Mesendoderm (in vitro differentiated cells): ENCODE results near the gene THAP7.

Source experiments
- DNase-seq: peaks from one replicate; pipeline ENCODE4 v3.0.0; 2013
- H2AK5ac ChIP-seq: 2 replicates; pipeline ENCODE4 v1.6.1; 2013; ENCODE audit warnings: low read length, inconsistent platforms
- H2BK120ac ChIP-seq: 2 replicates; pipeline ENCODE4 v1.6.1; 2013; ENCODE audit warnings: low read depth, mild to moderate bottlenecking, low read length, moderate library complexity, mixed read lengths
- H2BK15ac ChIP-seq: replicated peaks from 2 replicates; pipeline ENCODE4 v1.6.1; 2013; ENCODE audit warnings: low read depth, mild to moderate bottlenecking, moderate library complexity
- H2BK5ac ChIP-seq: 2 replicates; pipeline ENCODE4 v1.6.1; 2013; ENCODE audit warnings: low read length, inconsistent platforms
- H3K18ac ChIP-seq: 2 replicates; pipeline ENCODE4 v1.6.1; 2013; ENCODE audit warnings: mild to moderate bottlenecking, low read length, mixed read lengths
- H3K23ac ChIP-seq: one replicate; pipeline ENCODE4 v1.6.1; 2013; ENCODE audit warnings: low read length
- H3K27ac ChIP-seq: 2 replicates; pipeline ENCODE4 v1.5.1; 2013; ENCODE audit warnings: low read depth, mild to moderate bottlenecking, inconsistent platforms, low read length, moderate library complexity
- H3K27me3 ChIP-seq: 2 replicates; pipeline ENCODE4 v1.6.1; 2013; ENCODE audit warnings: low read length, control low read depth, mild to moderate bottlenecking, inconsistent platforms; ENCODE audit not compliant: insufficient read depth, poor library complexity
- H3K36me3 ChIP-seq: 2 replicates; pipeline ENCODE4 v1.6.1; 2013; ENCODE audit warnings: low read length, inconsistent platforms; ENCODE audit not compliant: control insufficient read depth, insufficient read depth
- H3K4ac ChIP-seq: one replicate; pipeline ENCODE4 v1.6.1; 2013; ENCODE audit warnings: low read depth, mild to moderate bottlenecking, low read length, moderate library complexity
- H3K4me1 ChIP-seq: 2 replicates; pipeline ENCODE4 v1.6.1; 2013; ENCODE audit warnings: low read depth, low read length, inconsistent platforms; ENCODE audit not compliant: control insufficient read depth
- H3K4me2 ChIP-seq: 2 replicates; pipeline ENCODE4 v1.6.1; 2013; ENCODE audit warnings: low read length
- H3K4me3 ChIP-seq: 2 replicates; pipeline ENCODE4 v1.5.1; 2013; ENCODE audit warnings: mild to moderate bottlenecking, low read length
- H3K56ac ChIP-seq: one replicate; pipeline ENCODE4 v1.6.1; 2013; ENCODE audit warnings: low read length
- H3K79me1 ChIP-seq: 2 replicates; pipeline ENCODE4 v1.6.1; 2013; ENCODE audit warnings: low read length, inconsistent platforms
- H3K79me2 ChIP-seq: 2 replicates; pipeline ENCODE4 v1.6.1; 2013; ENCODE audit warnings: mild to moderate bottlenecking, low read length; ENCODE audit not compliant: control insufficient read depth, insufficient read depth
- H3K9ac ChIP-seq: 2 replicates; pipeline ENCODE4 v1.6.1; 2013; ENCODE audit warnings: low read length, inconsistent platforms
- H4K5ac ChIP-seq: one replicate; pipeline ENCODE4 v1.6.1; 2013; ENCODE audit warnings: low read length
- H4K8ac ChIP-seq: one replicate; pipeline ENCODE4 v1.6.1; 2013; ENCODE audit warnings: low read depth, mild to moderate bottlenecking, control low read depth, low read length, moderate library complexity
- WGBS: extraction: QIAGEN DNeasy Blood & Tissue Kit; methylation state at CpG from one replicate; pipeline ENCODE4 v1.1.7; 2013; ENCODE audit warnings: low lambda C conversion rate, missing lambda C conversion rate; ENCODE audit not compliant: insufficient coverage; ENCODE audit errors: extremely low coverage; 5-methylcytosine and 5-hydroxymethylcytosine counted together

Gene THAP7

DNA sequence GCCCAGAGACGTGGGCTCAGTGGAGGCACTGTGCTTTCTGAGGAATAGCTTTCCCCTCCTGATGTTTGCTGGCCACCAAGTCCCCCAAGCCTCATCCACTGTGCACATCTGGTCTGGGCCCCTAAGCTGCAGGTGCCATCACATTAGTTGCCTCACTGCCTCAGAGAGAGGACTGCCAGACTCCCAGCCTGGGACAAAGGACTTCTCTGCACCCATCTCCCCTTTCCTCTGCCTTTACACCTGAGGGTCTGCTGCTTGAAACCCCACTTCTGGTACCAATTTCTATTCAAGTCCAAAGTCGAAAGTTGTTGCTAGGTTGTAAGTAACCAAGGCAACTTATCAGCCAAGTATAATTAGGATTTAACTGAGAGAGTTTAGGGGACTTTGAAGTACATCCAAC lies 23.5 kb downstream of the THAP7 start:
- no peaks in the 10 kb centered on the region for H3K27me3 ChIP-seq
- H3K4ac ChIP-seq, result no peak overlapping the region
- no peak for DNase-seq
- H3K18ac ChIP-seq, result no peak overlapping the region
- no CpG with 5 or more reads among the region's 2 CpGs for WGBS
- no peak overlapping the region for H3K4me3 ChIP-seq
- no peak overlapping the region for H2BK120ac ChIP-seq
- H3K79me2 ChIP-seq, result no peaks in the 10 kb centered on the region
- no peak overlapping the region for H3K23ac ChIP-seq
- H3K36me3 ChIP-seq, result no peaks in the 10 kb centered on the region
- no peak overlapping the region for H3K9ac ChIP-seq
- H3K4me1 ChIP-seq, result peaks cover 9% of the 10 kb centered on the region
- H4K8ac ChIP-seq, result no peak overlapping the region
- H4K5ac ChIP-seq, result no peak overlapping the region
- peaks cover 4% of the 10 kb centered on the region for H3K79me1 ChIP-seq
- H3K4me2 ChIP-seq, result no peak overlapping the region
- no peak overlapping the region for H3K56ac ChIP-seq
- no peak overlapping the region for H2BK5ac ChIP-seq
- H2BK15ac ChIP-seq, result no peak overlapping the region
- no peak overlapping the region for H2AK5ac ChIP-seq
- H3K27ac ChIP-seq, result no peak overlapping the region

DNA sequence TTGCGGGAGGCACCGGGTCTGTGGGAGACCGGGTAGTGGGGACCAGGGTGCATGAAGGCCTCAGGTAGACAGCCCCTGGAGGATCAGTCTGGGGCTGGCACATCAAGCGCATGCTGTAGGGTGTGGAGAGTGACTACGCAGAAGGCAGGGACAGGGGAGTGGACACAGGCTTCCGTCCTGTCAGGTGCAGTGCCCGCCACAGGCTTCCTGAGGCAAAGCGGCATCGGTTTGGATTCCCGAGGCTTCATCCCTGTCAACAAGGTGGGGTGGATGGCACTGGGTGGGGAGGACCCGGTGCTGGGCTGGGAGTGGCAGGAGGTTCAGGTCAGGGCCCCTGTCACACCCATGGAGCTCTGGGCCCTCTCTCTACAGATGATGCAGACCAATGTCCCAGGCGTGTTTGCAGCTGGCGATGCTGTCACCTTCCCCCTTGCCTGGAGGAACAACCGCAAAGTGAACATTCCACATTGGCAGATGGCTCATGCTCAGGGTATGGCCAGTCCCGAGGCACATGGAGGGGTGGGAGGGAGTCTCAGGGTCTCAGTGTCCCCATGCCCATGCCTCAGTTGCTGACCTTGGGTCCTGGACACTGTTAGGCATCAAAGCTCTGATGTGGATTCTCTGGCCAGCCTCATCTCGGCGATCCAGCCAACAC lies 24.3 kb downstream of the THAP7 start:
- Histone ChIP-seq H2BK5ac (no peak overlapping the region), H4K5ac (no peak overlapping the region), H2AK5ac (no peak overlapping the region), H3K27ac (no peak overlapping the region), H4K8ac (no peak overlapping the region), H3K4me1 (peaks cover 7% of the 10 kb centered on the region), H2BK15ac (no peak overlapping the region), H3K4ac (no peak overlapping the region), H3K36me3 (no peaks in the 10 kb centered on the region), H3K4me3 (no peak overlapping the region), H3K4me2 (no peak overlapping the region), H3K56ac (no peak overlapping the region), H3K18ac (no peak overlapping the region), H2BK120ac (no peak overlapping the region), H3K9ac (no peak overlapping the region), H3K79me1 (peaks cover under 1% of the 10 kb centered on the region), H3K27me3 (no peaks in the 10 kb centered on the region), H3K23ac (no peak overlapping the region), H3K79me2 (no peaks in the 10 kb centered on the region)
- no CpG with 5 or more reads among the region's 17 CpGs for WGBS
- DNase-seq, result no peak

DNA sequence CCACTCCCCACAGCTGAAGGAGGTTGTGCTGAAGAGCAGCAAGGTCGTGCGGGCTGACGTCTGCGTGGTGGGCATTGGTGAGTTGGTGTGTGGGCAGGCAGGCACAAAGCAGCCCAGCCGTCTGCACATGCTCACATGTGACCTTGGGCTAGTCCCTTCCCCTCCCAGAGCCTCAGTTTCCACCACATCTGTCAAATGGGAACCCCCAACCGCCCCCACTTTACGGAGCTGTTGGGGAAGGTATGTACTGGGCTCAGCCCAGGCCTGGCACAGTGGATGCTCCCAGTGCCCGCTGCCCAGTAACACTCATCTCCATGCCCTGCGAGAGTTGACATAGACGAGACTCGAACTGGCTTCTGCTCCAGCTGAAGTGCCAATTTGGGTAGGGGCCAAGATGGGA lies 24.9 kb downstream of the THAP7 start:
- Histone ChIP-seq H3K36me3 (no peaks in the 10 kb centered on the region), H3K4me3 (no peak overlapping the region), H3K9ac (no peak overlapping the region), H3K4me2 (no peak overlapping the region), H3K27me3 (no peaks in the 10 kb centered on the region), H3K56ac (no peak overlapping the region), H4K8ac (no peak overlapping the region), H3K27ac (no peak overlapping the region), H3K4ac (no peak overlapping the region), H2BK15ac (no peak overlapping the region), H4K5ac (no peak overlapping the region), H2BK5ac (no peak overlapping the region), H3K23ac (no peak overlapping the region), H2BK120ac (no peak overlapping the region), H3K79me1 (no peaks in the 10 kb centered on the region), H3K79me2 (no peaks in the 10 kb centered on the region), H2AK5ac (no peak overlapping the region), H3K18ac (no peak overlapping the region), H3K4me1 (peaks cover 7% of the 10 kb centered on the region)
- no peak for DNase-seq
- no CpG with 5 or more reads among the region's 11 CpGs for WGBS

DNA sequence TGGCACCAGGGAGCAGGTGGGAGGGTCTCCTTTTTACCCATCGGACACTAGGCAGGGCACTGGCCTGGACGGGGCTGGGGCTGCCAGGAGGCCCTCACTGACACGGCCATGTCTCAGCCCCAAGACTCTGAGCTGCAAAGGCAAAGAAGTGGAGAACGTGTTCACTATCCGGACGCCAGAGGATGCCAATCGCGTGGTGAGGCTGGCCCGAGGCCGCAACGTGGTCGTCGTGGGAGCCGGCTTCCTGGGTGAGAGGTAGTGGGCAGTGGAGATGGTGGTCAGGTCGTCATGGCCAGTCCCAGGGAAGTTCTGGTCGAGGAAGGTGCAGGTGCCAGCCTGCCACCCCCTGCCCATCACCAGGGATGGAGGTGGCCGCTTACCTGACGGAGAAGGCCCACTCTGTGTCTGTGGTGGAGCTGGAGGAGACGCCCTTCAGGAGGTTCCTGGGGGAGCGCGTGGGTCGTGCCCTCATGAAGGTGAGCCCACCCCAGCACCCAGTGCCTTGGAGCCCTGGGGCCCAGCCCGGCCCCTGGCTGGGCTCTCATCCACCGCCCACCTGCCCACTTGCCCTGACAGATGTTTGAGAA lies 25.5 kb downstream of the THAP7 start:
- H3K23ac ChIP-seq, result no peak overlapping the region
- H2BK120ac ChIP-seq, result no peak overlapping the region
- no peak overlapping the region for H3K4me2 ChIP-seq
- H3K4ac ChIP-seq, result no peak overlapping the region
- no peak overlapping the region for H4K5ac ChIP-seq
- no peak overlapping the region for H3K9ac ChIP-seq
- H3K79me2 ChIP-seq, result no peaks in the 10 kb centered on the region
- peaks cover 5% of the 10 kb centered on the region for H3K4me1 ChIP-seq
- H2BK15ac ChIP-seq, result no peak overlapping the region
- DNase-seq, result no peak
- H2AK5ac ChIP-seq, result no peak overlapping the region
- no peak overlapping the region for H3K27ac ChIP-seq
- no peaks in the 10 kb centered on the region for H3K79me1 ChIP-seq
- H3K27me3 ChIP-seq, result no peaks in the 10 kb centered on the region
- H4K8ac ChIP-seq, result no peak overlapping the region
- no peak overlapping the region for H3K4me3 ChIP-seq
- WGBS, result no CpG with 5 or more reads among the region's 24 CpGs
- peak overlapping the region; percentile 15 for H3K56ac ChIP-seq
- H2BK5ac ChIP-seq, result no peak overlapping the region
- no peak overlapping the region for H3K18ac ChIP-seq
- H3K36me3 ChIP-seq, result no peaks in the 10 kb centered on the region

DNA sequence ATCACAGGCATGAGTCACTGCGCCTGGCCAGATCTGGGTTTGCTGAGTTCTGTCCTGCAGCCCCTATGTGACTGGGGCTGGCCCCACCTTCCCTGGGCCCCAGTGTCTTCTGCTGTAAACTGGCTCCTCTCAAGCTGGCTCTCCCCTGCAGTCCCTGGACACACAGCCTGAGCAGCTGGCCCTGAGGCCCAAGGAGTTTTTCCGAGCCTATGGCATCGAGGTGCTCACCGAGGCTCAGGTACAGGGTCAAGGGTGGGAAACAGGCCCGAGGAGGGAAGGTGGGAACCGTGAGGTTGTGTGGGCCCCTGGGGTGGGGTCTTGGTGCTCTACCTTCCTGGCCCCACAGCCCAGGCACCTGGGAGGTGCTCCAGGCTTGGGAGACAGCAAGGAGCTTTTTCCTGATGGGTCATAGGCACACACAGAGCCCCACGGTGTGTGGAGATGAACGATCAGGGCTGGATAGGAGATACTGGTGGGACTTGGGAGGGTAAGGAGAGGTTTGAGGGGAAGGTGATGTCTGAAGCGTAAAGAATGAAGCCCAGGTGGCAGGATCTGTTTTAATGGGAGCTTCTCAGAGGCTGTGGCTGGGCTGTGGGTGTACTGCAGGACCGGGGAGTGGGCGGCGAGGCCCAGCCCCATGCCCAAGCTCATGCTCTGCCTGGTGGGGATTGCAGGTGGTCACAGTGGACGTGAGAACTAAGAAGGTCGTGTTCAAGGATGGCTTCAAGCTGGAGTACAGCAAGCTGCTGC lies 26.2 kb downstream of the THAP7 start:
- H2AK5ac ChIP-seq, result no peak overlapping the region
- no peak overlapping the region for H3K9ac ChIP-seq
- no peak overlapping the region for H4K5ac ChIP-seq
- H2BK5ac ChIP-seq, result no peak overlapping the region
- H4K8ac ChIP-seq, result no peak overlapping the region
- no peak overlapping the region for H3K23ac ChIP-seq
- no peaks in the 10 kb centered on the region for H3K36me3 ChIP-seq
- no peak overlapping the region for H2BK15ac ChIP-seq
- H3K56ac ChIP-seq, result peak overlapping the region; percentile 15
- H3K4me2 ChIP-seq, result no peak overlapping the region
- no peak for DNase-seq
- no peak overlapping the region for H2BK120ac ChIP-seq
- no peaks in the 10 kb centered on the region for H3K79me1 ChIP-seq
- H3K4ac ChIP-seq, result no peak overlapping the region
- H3K27me3 ChIP-seq, result no peaks in the 10 kb centered on the region
- no CpG with 5 or more reads among the region's 14 CpGs for WGBS
- H3K27ac ChIP-seq, result no peak overlapping the region
- H3K4me3 ChIP-seq, result no peak overlapping the region
- H3K4me1 ChIP-seq, result peaks cover 3% of the 10 kb centered on the region
- H3K79me2 ChIP-seq, result no peaks in the 10 kb centered on the region
- H3K18ac ChIP-seq, result no peak overlapping the region
